H1 (cell line): ENCODE data around the gene RBM19. TPM values are rescaled to one million over a fixed set of nuclear protein-coding genes. Genes with fewer than 3 reads are reported as not detected.

Experiments
- CTCF ChIA-PET: fragments of 300-600 bp; sonication (Branson Sonifier 250); formaldehyde crosslinking; loops from one replicate; lab custom pipeline; 2021; ENCODE audit not compliant: partially characterized antibody; lab: Charles Lee
- POLR2A ChIA-PET: fragments of 300-600 bp; sonication (Branson Sonifier 250); formaldehyde crosslinking; loops from one replicate; lab custom pipeline; 2021; ENCODE audit warnings: inconsistent platforms; ENCODE audit not compliant: partially characterized antibody; lab: Charles Lee
- DNase-seq, 2 experiments: peaks; one replicate each; pipeline versions ENCODE4 v3.0.0 to v3.0.0-alpha.2; 2010 to 2022; ENCODE audit warnings: low spot score in 2 of 2, low read depth in 1 of 2, mixed read lengths in 1 of 2
- FAIRE-seq: peaks from 2 replicates; lab custom pipeline; 2011; peaks lifted over from hg19 to GRCh38; lab: Jason Lieb, UNC
- H2AFZ ChIP-seq: 2 replicates; pipeline ENCODE4 v1.8.1; 2012; ENCODE audit warnings: low read length, inconsistent platforms
- H2AK5ac ChIP-seq: 2 replicates; pipeline ENCODE4 v1.6.1; 2013; ENCODE audit warnings: low read depth, low read length
- H2BK120ac ChIP-seq: replicated peaks from 2 replicates; pipeline ENCODE3; 2013; ENCODE audit warnings: low read depth, low read length, inconsistent platforms
- H2BK12ac ChIP-seq: 2 replicates; pipeline ENCODE4 v1.6.1; 2013; ENCODE audit warnings: low read depth, low read length
- H2BK15ac ChIP-seq: 2 replicates; pipeline ENCODE4 v1.6.1; 2013; ENCODE audit warnings: low read length
- H2BK20ac ChIP-seq: 2 replicates; pipeline ENCODE4 v1.6.1; 2013; ENCODE audit warnings: low read length
- H2BK5ac ChIP-seq: 2 replicates; pipeline ENCODE4 v1.6.1; 2013; ENCODE audit warnings: low read depth, low read length
- H3K14ac ChIP-seq: 2 replicates; pipeline ENCODE4 v1.6.1; 2013; ENCODE audit warnings: inconsistent platforms; ENCODE audit not compliant: insufficient read length
- H3K18ac ChIP-seq: 2 replicates; pipeline ENCODE4 v1.6.1; 2013; ENCODE audit warnings: low read length; ENCODE audit errors: extremely low read depth
- H3K23ac ChIP-seq: 2 replicates; pipeline ENCODE4 v1.6.1; 2013; ENCODE audit warnings: inconsistent platforms; ENCODE audit not compliant: insufficient read length
- H3K23me2 ChIP-seq: 2 replicates; pipeline ENCODE4 v1.6.1; 2013; ENCODE audit warnings: low read depth, low read length
- H3K27ac ChIP-seq: 2 replicates; pipeline ENCODE4 v1.6.1; 2011; ENCODE audit warnings: low read depth, low read length, inconsistent platforms
- H3K27me3 ChIP-seq, 4 experiments: replicated peaks in 1 of 4; 1 replicate in 1 of 4; 2 replicates in 3 of 4; pipeline versions ENCODE4 v1.6.1 to v1.8.1; 2011 to 2013; ENCODE audit warnings: low read length in 3 of 4, mild to moderate bottlenecking in 3 of 4, inconsistent platforms in 2 of 4, mixed read lengths in 2 of 4, moderate library complexity in 1 of 4; ENCODE audit not compliant: control insufficient read depth in 3 of 4, insufficient read depth in 3 of 4; ENCODE audit errors: extremely low read depth in 1 of 4
- H3K36me3 ChIP-seq, 4 experiments: 2 replicates each; pipeline versions ENCODE4 v1.6.1 to v1.8.1; 2011 to 2013; ENCODE audit warnings: mild to moderate bottlenecking in 4 of 4, low read length in 3 of 4, moderate library complexity in 2 of 4, control low read depth in 1 of 4, inconsistent platforms in 1 of 4; ENCODE audit not compliant: insufficient read depth in 4 of 4, control insufficient read depth in 2 of 4
- H3K4ac ChIP-seq: replicated peaks from 2 replicates; pipeline ENCODE3; 2013; ENCODE audit warnings: low read length, low read depth, mixed read lengths, inconsistent platforms; ENCODE audit not compliant: insufficient read length
- H3K4me1 ChIP-seq, 4 experiments: replicated peaks in 1 of 4; 1 replicate in 1 of 4; 2 replicates in 3 of 4; pipeline versions ENCODE4 v1.6.1 to v1.8.1; 2011 to 2013; ENCODE audit warnings: low read length in 3 of 4, inconsistent platforms in 2 of 4, mixed read lengths in 1 of 4; ENCODE audit not compliant: insufficient read depth in 4 of 4, control insufficient read depth in 3 of 4
- H3K4me2 ChIP-seq, 2 experiments: 2 replicates each; pipeline versions ENCODE4 v1.6.1 to v1.8.1; 2011 to 2013; ENCODE audit warnings: low read depth in 2 of 2, low read length in 2 of 2, control low read depth in 1 of 2, inconsistent platforms in 1 of 2, mild to moderate bottlenecking in 1 of 2; ENCODE audit not compliant: insufficient read depth in 1 of 2
- H3K4me3 ChIP-seq, 4 experiments: fragments of 200-600, 300-600 bp in 1 of 4; sonication (generic), shearing (Covaris generic), sonication (Bioruptor Twin) in 1 of 4; 2 replicates each; pipeline versions ENCODE4 v1.5.1 to v1.8.1; 2011 to 2016; ENCODE audit warnings: low read length in 4 of 4, low read depth in 3 of 4, control low read depth in 2 of 4, inconsistent platforms in 2 of 4, mild to moderate bottlenecking in 2 of 4, mixed read lengths in 1 of 4, moderate library complexity in 1 of 4; ENCODE audit not compliant: insufficient read depth in 2 of 4; ENCODE audit errors: extremely low read depth in 1 of 4
- H3K56ac ChIP-seq: replicated peaks from 2 replicates; pipeline ENCODE3; 2013; ENCODE audit warnings: low read depth, mild to moderate bottlenecking, mixed read lengths, low read length, inconsistent platforms; ENCODE audit not compliant: insufficient read length
- H3K79me1 ChIP-seq: 2 replicates; pipeline ENCODE4 v1.6.1; 2013; ENCODE audit warnings: low read depth, low read length, control low read depth
- H3K79me2 ChIP-seq, 2 experiments: 2 replicates each; pipeline versions ENCODE4 v1.6.1 to v1.8.1; 2012 to 2013; ENCODE audit warnings: low read length in 2 of 2, mild to moderate bottlenecking in 2 of 2, inconsistent platforms in 1 of 2; ENCODE audit not compliant: insufficient read depth in 2 of 2, control insufficient read depth in 1 of 2
- H3K9ac ChIP-seq, 4 experiments: replicated peaks in 1 of 4; 1 replicate in 1 of 4; 2 replicates in 3 of 4; pipeline versions ENCODE4 v1.6.1 to v1.8.1; 2011 to 2013; ENCODE audit warnings: low read depth in 3 of 4, low read length in 3 of 4, control low read depth in 2 of 4, mild to moderate bottlenecking in 2 of 4, moderate library complexity in 2 of 4, inconsistent platforms in 1 of 4; ENCODE audit errors: extremely low read depth in 1 of 4
- H3K9me3 ChIP-seq, 2 experiments: 2 replicates each; pipeline versions ENCODE4 v1.6.1 to v1.8.1; 2012 to 2013; ENCODE audit warnings: mild to moderate bottlenecking in 2 of 2, moderate library complexity in 2 of 2, control low read depth in 1 of 2, inconsistent platforms in 1 of 2, low read depth in 1 of 2, low read length in 1 of 2, mixed read lengths in 1 of 2; ENCODE audit not compliant: insufficient read depth in 2 of 2
- H4K20me1 ChIP-seq, 2 experiments: replicated peaks in 1 of 2; 2 replicates each; pipeline versions ENCODE3 to v1.8.1; 2011 to 2013; ENCODE audit warnings: inconsistent platforms in 2 of 2, low read length in 2 of 2, mild to moderate bottlenecking in 1 of 2; ENCODE audit not compliant: insufficient read depth in 2 of 2, control insufficient read depth in 1 of 2
- H4K5ac ChIP-seq: 2 replicates; pipeline ENCODE4 v1.6.1; 2013; ENCODE audit warnings: low read length, low read depth, mixed read lengths, inconsistent platforms; ENCODE audit not compliant: insufficient read length
- H4K8ac ChIP-seq: 2 replicates; pipeline ENCODE4 v1.8.0; 2013; ENCODE audit warnings: mild to moderate bottlenecking, moderate library complexity, low read length, inconsistent platforms; ENCODE audit not compliant: insufficient read depth; ENCODE audit errors: extremely low read depth
- H4K91ac ChIP-seq: replicated peaks from 2 replicates; pipeline ENCODE3; 2013; ENCODE audit warnings: low read length, mixed read lengths, inconsistent platforms; ENCODE audit not compliant: insufficient read length
- CBX5 ChIP-seq: fragments of 300-800, 300-1000 bp; sonication (generic); IDR thresholded peaks from 2 replicates; pipeline ENCODE4 v1.7.1; 2016; ENCODE audit warnings: antibody characterized with exemption, low read length, low read depth
- EP300 ChIP-seq, 2 experiments: IDR thresholded peaks; 1 replicate in 1 of 2; 2 replicates in 1 of 2; pipeline ENCODE4 v1.6.1; 2011 to 2012; ENCODE audit warnings: low read depth in 2 of 2, low read length in 2 of 2, mild to moderate bottlenecking in 2 of 2, borderline replicate concordance in 1 of 2, inconsistent platforms in 1 of 2, moderate library complexity in 1 of 2
- HDAC2 ChIP-seq, 2 experiments: fragments of 300-600 bp in 1 of 2; sonication (generic) in 1 of 2; IDR thresholded peaks; 2 replicates each; pipeline ENCODE4 v1.6.1; 2011 to 2012; ENCODE audit warnings: low read depth in 2 of 2, low read length in 2 of 2, mild to moderate bottlenecking in 2 of 2, moderate library complexity in 2 of 2, borderline replicate concordance in 1 of 2, inconsistent platforms in 1 of 2
- PHF8 ChIP-seq: fragments of 200-600 bp; sonication (generic); conservative IDR thresholded peaks from 2 replicates; pipeline ENCODE4 v1.7.1; 2012; ENCODE audit warnings: low read depth, mild to moderate bottlenecking, inconsistent platforms, low read length, moderate library complexity
- POLR2A ChIP-seq, 2 experiments: IDR thresholded peaks; 1 replicate in 1 of 2; 2 replicates in 1 of 2; pipeline ENCODE4 v1.6.1; 2011; ENCODE audit warnings: low read depth in 2 of 2, low read length in 2 of 2, mild to moderate bottlenecking in 2 of 2; ENCODE audit errors: control extremely low read depth in 1 of 2
- TEAD4 ChIP-seq: IDR thresholded peaks from 2 replicates; pipeline ENCODE4 v1.6.1; 2012; ENCODE audit warnings: low read depth, low read length, inconsistent platforms, mixed read lengths
- WGBS, 2 experiments: shearing (Covaris generic) in 1 of 2; methylation state at CpG; one replicate each; pipeline versions ENCODE4 v1.1.6 to v1.1.7; 2013 to 2015; ENCODE audit warnings: low lambda C conversion rate in 2 of 2, mixed read lengths in 2 of 2, inconsistent platforms in 1 of 2, low coverage in 1 of 2, missing lambda C conversion rate in 1 of 2; ENCODE audit not compliant: insufficient replicate concordance in 2 of 2, insufficient coverage in 1 of 2, insufficient read length in 1 of 2; ENCODE audit errors: extremely low coverage in 1 of 2, missing lambda C conversion rate in 1 of 2; 5-methylcytosine and 5-hydroxymethylcytosine counted together
- polyA plus RNA-seq, 7 experiments: library from polyadenylated mRNA; depleted of rRNA in 3 of 7; stranded (reverse) in 5 of 7; unstranded in 2 of 7; fragments of >200 nt in 5 of 7; fragments of 200-250 nt in 2 of 7; gene quantifications; 1 replicate in 5 of 7; 2 replicates in 1 of 7; 4 replicates in 1 of 7; pipeline versions ENCODE4 v1.2.1 to v1.2.3, GENCODE V29; 2011 to 2013; ENCODE audit warnings: missing spikeins in 2 of 7, mixed read lengths in 2 of 7
- total RNA-seq: library from RNA; stranded (reverse); fragmentation: NEBNext Ultra II Directional; extraction: Animal tissue kit (Norgen Biotek cat#: 25700); gene quantifications from 2 replicates; pipeline ENCODE4 v1.2.1, GENCODE V29; 2021

RBM19 gene
- total and polyA plus RNA-seq, 2 of the 8 experiments (the other 6 are each of a cell fraction or from before 2014, with no cell fraction given) = 23.4 to 61.9 TPM

GRCh38 chr12:113983265-113983664, 17.1 kb upstream of the RBM19 start:
- no peak overlapping the region for H2BK120ac ChIP-seq
- H4K5ac ChIP-seq = no peak overlapping the region
- FAIRE-seq (no peak), DNase-seq (no peak)
- H3K27me3 ChIP-seq = peaks cover 0 to 5% (median under 1%) of the 10 kb centered on the region in 4 experiments; a peak in 2 of 7 replicates
- CTCF ChIA-PET = interaction anchor here (0.6 to 1.4 kb wide), 6 partner anchors 8 to 655 kb away, joined by 3 to 8 read pairs (median 5); no protein-coding TSS in a partner anchor
- H2BK20ac ChIP-seq = no peak overlapping the region
- no peak overlapping the region for H3K9ac ChIP-seq
- H3K79me2 ChIP-seq = no peaks in the 10 kb centered on the region
- H3K4ac ChIP-seq = no peak overlapping the region
- 75% methylated on average over 2 of the region's 2 CpGs; no CpG with 5 or more reads in 1 of the 2 experiments for WGBS, 2 experiments
- POLR2A ChIA-PET = no interaction called here
- H3K36me3 ChIP-seq = no peaks in the 10 kb centered on the region
- H3K4me1 ChIP-seq = no peaks in the 10 kb centered on the region
- H3K9me3 ChIP-seq = 0 out of 4 replicates have a peak, but pooled peaks cover 0 to 3% of the 10 kb centered on the region in 2 experiments
- no peak overlapping the region for H3K56ac ChIP-seq
- no peaks in the 10 kb centered on the region for H3K23me2 ChIP-seq
- no peak overlapping the region for H2BK12ac ChIP-seq
- no peaks in the 10 kb centered on the region for H3K79me1 ChIP-seq
- H3K14ac ChIP-seq = no peak overlapping the region
- no peak overlapping the region for H3K4me2 ChIP-seq
- H4K8ac ChIP-seq = no peak overlapping the region
- no peak overlapping the region for H3K27ac ChIP-seq
- H3K18ac ChIP-seq = no peak overlapping the region
- no peak overlapping the region for H2AK5ac ChIP-seq
- TF ChIP-seq CBX5 (no peak), HDAC2 (IDR thresholded peaks at IDR 0.05; ENCODE audit: borderline replicate concordance in 1 of 2, low read depth in 2 of 2, low read length in 2 of 2) (no peak), PHF8 (no peak), TEAD4 (no peak), POLR2A (IDR thresholded peaks at IDR 0.05; ENCODE audit: control extremely low read depth in 1 of 2, low read depth in 2 of 2, low read length in 2 of 2) (no peak), EP300 (IDR thresholded peaks at IDR 0.05; ENCODE audit: borderline replicate concordance in 1 of 2, low read depth in 2 of 2, low read length in 2 of 2) (no peak)
- no peak overlapping the region for H4K91ac ChIP-seq
- H2BK15ac ChIP-seq = no peak overlapping the region
- no peak overlapping the region for H3K23ac ChIP-seq
- H2BK5ac ChIP-seq = no peak overlapping the region
- H2AFZ ChIP-seq = no peak overlapping the region
- no peak overlapping the region for H3K4me3 ChIP-seq
- H4K20me1 ChIP-seq = no peaks in the 10 kb centered on the region
